Left lung (tissue), 10 donors: Measurements from ENCODE around the gene PCBP3. TPM values are rescaled to one million over a fixed set of nuclear protein-coding genes. Genes with fewer than 3 reads are reported as not detected.

Experiments used
- ATAC-seq: fragments of 200-7000 bp; cut with Tn5 transposase; one replicate; pipeline ENCODE4 v1.9.1; 2020; ENCODE audit warnings: moderate library complexity
- DNase-seq, 4 donors: peaks; one replicate each; pipeline ENCODE4 v3.0.0-alpha.2; 2013 to 2020
- H3K27ac ChIP-seq, 2 donors: fragments of 200-600 bp; sonication (generic) in 1 of 2; one replicate each; pipeline versions ENCODE4 v1.5.0 to v1.8.0; 2020 to 2021
- H3K27me3 ChIP-seq, 2 donors: fragments of 200-600 bp; sonication (generic) in 1 of 2; one replicate each; pipeline versions ENCODE4 v1.5.0 to v1.8.0; 2020 to 2021
- H3K36me3 ChIP-seq, 2 donors: fragments of 200-600 bp; sonication (generic) in 1 of 2; one replicate each; pipeline versions ENCODE4 v1.5.0 to v1.8.0; 2020 to 2021
- H3K4me1 ChIP-seq, 2 donors: fragments of 200-600 bp; one replicate each; pipeline ENCODE4 v1.8.0; 2021
- H3K4me3 ChIP-seq, 2 donors: fragments of 200-600 bp; sonication (generic) in 1 of 2; one replicate each; pipeline versions ENCODE4 v1.5.0 to v1.8.0; 2020 to 2021; ENCODE audit warnings: mild to moderate bottlenecking in 1 of 2
- H3K9me3 ChIP-seq, 2 donors: fragments of 200-600 bp; sonication (generic) in 1 of 2; one replicate each; pipeline versions ENCODE4 v1.5.0 to v1.8.0; 2020 to 2021
- CTCF ChIP-seq, 2 donors: fragments of 200-600 bp; sonication (generic) in 1 of 2; IDR thresholded peaks; one replicate each; pipeline versions ENCODE4 v1.5.0 to v1.8.0; 2021; ENCODE audit warnings: antibody characterized with exemption in 2 of 2
- intact Hi-C, 2 donors: fragments of 100-400 bp; cut with DNase I; formaldehyde crosslinking; loops; one replicate each; pipeline versions ENCODE4 v1.11.2 to v1.14.2; 2022
- polyA plus RNA-seq, 6 donors: library from polyadenylated mRNA; unstranded; fragments of 120-200 nt; gene quantifications; one replicate each; pipeline ENCODE4 v1.2.1, GENCODE V29; 2013; ENCODE audit not compliant: insufficient read length in 6 of 6
- total RNA-seq, 2 donors: library from RNA; stranded (reverse); fragmentation: NEBNext Ultra II Directional; extraction: Animal tissue kit (Norgen Biotek cat#: 25700); gene quantifications; one replicate each; pipeline ENCODE4 v1.2.1, GENCODE V29; 2021
- donor health status: DM: no; HTN: yes; CAD: no.
- donor health status: DM: no; HTN: no; CAD: no.

PCBP3 gene
- total and polyA plus RNA-seq, 8 donors, result 2.1 to 13.8 (median 3.0) TPM

- no peaks in the 10 kb centered on the region for H3K36me3 ChIP-seq
- no peak overlapping the region for H3K4me3 ChIP-seq
- no peak overlapping the region for H3K27ac ChIP-seq
- no peak for TF ChIP-seq CTCF (IDR thresholded peaks at IDR 0.05)
- H3K27me3 ChIP-seq, result no peaks in the 10 kb centered on the region
- no peak for DNase-seq
- ATAC-seq, result no peak
- intact Hi-C loops, result no loop called here
- peaks cover 0 to 4% of the 10 kb centered on the region in 2 donors for H3K4me1 ChIP-seq
- no peaks in the 10 kb centered on the region for H3K9me3 ChIP-seq
Measured at GRCh38 chr21:45699251-45699942, 55.9 kb downstream of the PCBP3 start.

DNA sequence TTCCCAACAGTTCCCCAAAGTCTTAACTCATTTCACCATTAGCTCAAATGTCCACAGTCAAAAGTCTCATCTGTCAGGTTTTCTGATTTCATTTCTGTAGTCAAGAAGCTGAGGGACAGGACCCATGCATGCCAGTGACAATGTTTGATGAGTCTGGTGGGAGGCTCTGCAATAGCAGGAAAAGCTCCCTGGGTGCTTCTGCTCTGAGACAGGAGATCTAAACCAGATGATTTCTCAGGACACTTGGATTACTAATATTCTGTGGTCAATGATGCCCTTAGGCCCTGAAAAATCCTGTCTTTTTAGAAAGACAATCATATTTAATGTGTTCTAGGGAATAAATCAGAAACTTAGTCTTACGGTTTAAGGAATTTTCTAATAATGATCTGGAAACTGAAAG lies 56.4 kb downstream of the PCBP3 start:
- intact Hi-C loops, result no loop called here
- ATAC-seq (no peak), DNase-seq (no peak)
- TF ChIP-seq CTCF (IDR thresholded peaks at IDR 0.05), result no peak
- no peak overlapping the region for H3K4me3 ChIP-seq
- no peak overlapping the region for H3K27ac ChIP-seq
- no peaks in the 10 kb centered on the region for H3K36me3 ChIP-seq
- H3K27me3 ChIP-seq, result no peaks in the 10 kb centered on the region
- no peaks in the 10 kb centered on the region for H3K9me3 ChIP-seq
- peaks cover 0 to 4% of the 10 kb centered on the region in 2 donors for H3K4me1 ChIP-seq

DNA sequence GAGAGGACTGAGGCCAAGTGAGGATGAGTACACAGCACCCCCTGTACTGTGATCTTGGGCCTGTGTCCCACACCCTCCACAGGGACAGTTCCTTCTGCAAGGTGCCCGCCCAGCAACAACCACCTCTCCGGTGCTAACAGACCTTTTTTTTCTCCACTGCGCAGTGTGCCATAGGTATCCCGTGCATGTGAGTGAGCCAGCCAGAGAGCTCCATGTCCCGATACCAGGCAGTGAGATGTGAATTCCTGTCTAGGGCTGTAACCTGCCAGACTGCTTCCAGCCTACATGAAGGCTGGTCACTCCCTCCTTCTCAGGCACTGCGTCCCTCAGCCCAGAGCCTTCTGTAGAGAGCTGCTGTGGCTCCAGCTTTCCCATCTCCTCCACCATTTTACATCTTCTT lies 56.9 kb downstream of the PCBP3 start:
- ATAC-seq, result no peak
- peaks cover 0 to 4% of the 10 kb centered on the region in 2 donors for H3K4me1 ChIP-seq
- no peak for TF ChIP-seq CTCF (IDR thresholded peaks at IDR 0.05)
- H3K27ac ChIP-seq, result no peak overlapping the region
- no peak for DNase-seq
- no peaks in the 10 kb centered on the region for H3K27me3 ChIP-seq
- no peaks in the 10 kb centered on the region for H3K9me3 ChIP-seq
- intact Hi-C loops, result no loop called here
- no peaks in the 10 kb centered on the region for H3K36me3 ChIP-seq
- H3K4me3 ChIP-seq, result no peak overlapping the region

DNA sequence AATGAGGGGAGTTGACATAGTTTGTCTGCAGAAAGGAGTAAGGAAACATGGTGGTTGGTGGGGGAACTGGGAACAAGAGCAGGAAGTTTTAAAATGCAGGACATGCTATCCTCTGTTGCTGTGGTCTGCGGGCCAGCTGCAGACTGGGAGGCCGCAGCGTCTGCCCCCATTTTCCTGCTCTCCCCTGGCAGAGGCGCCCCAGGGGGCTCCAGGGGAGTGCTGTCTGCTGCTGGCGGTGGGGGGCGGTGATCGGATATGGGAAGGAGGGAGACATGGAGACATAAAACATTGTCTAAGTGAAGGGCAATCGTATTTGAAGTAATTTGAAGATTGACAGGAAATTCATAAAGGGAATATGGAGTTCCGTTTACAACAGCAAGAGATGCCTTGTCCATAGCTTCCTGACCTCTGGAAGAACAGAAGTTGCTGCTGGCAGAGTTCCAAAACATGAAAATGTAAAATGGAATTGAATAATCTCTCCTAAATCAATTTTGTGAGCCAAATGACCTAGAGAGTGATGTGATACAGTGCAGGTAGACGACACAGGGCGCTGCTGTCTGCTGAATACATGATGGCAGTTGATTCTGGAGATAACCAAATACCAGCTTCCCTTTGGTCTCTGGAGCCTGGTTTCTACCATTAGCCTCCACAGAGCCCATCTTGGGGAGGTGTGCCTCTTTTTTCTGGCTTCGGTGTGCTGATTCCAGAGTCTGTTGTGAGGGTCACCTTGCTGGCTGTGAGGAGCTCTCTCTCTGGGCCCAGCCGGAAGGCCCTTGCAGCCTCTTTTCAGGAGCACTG lies 61.0 kb downstream of the PCBP3 start:
- DNase-seq, result no peak
- TF ChIP-seq CTCF (IDR thresholded peaks at IDR 0.05), result no peak
- Histone ChIP-seq H3K27me3 (no peaks in the 10 kb centered on the region), H3K4me3 (no peak overlapping the region), H3K27ac (no peak overlapping the region), H3K4me1 (peaks cover 0 to 8% of the 10 kb centered on the region in 2 donors), H3K9me3 (no peaks in the 10 kb centered on the region), H3K36me3 (no peaks in the 10 kb centered on the region)
- intact Hi-C loops, result no loop called here
- ATAC-seq, result no peak

DNA sequence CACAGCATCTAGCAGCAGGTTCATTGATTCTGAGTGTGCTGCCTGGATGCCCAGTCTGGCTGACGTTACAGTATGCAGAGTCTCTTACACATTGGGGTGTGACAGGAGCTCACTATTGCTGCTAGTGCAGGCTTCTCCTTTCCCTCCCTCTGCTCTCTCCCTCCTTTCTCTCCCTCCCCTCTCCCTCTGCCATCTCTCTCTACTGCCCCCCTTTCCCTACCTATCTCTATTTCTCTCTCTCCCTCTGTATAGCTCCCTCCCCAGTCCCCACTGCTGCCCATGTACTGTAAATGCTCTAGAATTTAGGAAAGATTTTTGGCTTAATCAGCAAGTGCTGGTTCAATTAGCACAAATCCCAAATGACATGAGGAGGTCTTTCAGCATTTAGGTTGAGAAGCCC lies 62.8 kb downstream of the PCBP3 start:
- intact Hi-C loops, result no loop called here
- H3K36me3 ChIP-seq, result no peaks in the 10 kb centered on the region
- peaks cover 0 to 8% of the 10 kb centered on the region in 2 donors for H3K4me1 ChIP-seq
- TF ChIP-seq CTCF (IDR thresholded peaks at IDR 0.05), result no peak
- H3K27me3 ChIP-seq, result no peaks in the 10 kb centered on the region
- ATAC-seq, result no peak
- H3K4me3 ChIP-seq, result no peak overlapping the region
- H3K9me3 ChIP-seq, result peaks cover 0 to 7% of the 10 kb centered on the region in 2 donors
- H3K27ac ChIP-seq, result no peak overlapping the region
- DNase-seq, result no peak
